Right lobe of liver (tissue), 4 donors: Measurements from ENCODE around the gene ADA.

Experiments
- POLR2A ChIP-seq: fragments of 450-650 bp; IDR thresholded peaks from one replicate; pipeline ENCODE4 v1.6.1; 2017; ENCODE audit warnings: antibody characterized with exemption, mild to moderate bottlenecking
- TF ChIP-seq, protein P1 (sequence below), 4 donors: fragments of 200-600 bp in 3 of 4; fragments of 450-650 bp in 1 of 4; IDR thresholded peaks; one replicate each; pipeline versions ENCODE4 v1.5.1 to v1.8.0; 2016 to 2022; ENCODE audit warnings: antibody characterized with exemption in 4 of 4, mild to moderate bottlenecking in 2 of 4
- donor health status: DM: no; HTN: no; CAD: no.
- donor health status: DM: no; HTN: no; CAD: no.
- donor health status: DM: no; HTN: yes; CAD: no.

DNA sequence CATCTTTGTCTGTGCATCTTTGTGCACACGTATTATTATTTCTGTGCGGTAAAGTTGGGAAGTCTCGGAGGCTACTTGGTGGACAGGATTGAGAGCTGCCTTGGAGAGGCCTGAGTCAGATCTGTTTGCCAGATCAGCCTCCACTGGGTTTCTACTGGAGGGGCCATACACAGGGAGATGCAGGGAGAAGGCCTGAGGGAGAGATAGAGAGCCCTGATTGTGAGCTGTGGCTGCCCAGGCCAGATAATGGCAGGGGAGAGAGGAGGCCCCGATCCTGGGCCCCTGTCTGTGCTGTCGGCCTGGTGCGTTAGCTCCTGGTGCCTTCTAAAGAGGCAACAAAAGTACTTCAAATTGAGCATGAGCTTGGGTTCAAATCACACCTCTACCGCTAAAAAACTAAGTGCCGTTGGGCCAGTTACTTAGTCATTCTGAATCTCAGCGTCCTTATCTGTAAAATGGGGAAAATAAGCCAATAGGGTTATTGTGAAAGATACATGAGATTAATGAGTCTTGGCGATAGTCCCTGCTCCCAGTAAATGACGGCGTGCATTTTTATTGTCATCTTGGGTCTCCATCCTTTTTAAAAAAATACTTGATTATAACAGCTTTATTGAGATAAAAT lies 27.6 kb upstream of the ADA start:
- TF ChIP-seq, protein P1, sequence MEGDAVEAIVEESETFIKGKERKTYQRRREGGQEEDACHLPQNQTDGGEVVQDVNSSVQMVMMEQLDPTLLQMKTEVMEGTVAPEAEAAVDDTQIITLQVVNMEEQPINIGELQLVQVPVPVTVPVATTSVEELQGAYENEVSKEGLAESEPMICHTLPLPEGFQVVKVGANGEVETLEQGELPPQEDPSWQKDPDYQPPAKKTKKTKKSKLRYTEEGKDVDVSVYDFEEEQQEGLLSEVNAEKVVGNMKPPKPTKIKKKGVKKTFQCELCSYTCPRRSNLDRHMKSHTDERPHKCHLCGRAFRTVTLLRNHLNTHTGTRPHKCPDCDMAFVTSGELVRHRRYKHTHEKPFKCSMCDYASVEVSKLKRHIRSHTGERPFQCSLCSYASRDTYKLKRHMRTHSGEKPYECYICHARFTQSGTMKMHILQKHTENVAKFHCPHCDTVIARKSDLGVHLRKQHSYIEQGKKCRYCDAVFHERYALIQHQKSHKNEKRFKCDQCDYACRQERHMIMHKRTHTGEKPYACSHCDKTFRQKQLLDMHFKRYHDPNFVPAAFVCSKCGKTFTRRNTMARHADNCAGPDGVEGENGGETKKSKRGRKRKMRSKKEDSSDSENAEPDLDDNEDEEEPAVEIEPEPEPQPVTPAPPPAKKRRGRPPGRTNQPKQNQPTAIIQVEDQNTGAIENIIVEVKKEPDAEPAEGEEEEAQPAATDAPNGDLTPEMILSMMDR (IDR thresholded peaks at IDR 0.05) = no peak
- TF ChIP-seq POLR2A = no peak
